A204.1 (cell line): Measurements from ENCODE around the gene OR8A1.
"Not testable (repeated sequence)": the region's sequence is repeated elsewhere in the genome, so short reads cannot be mapped to it uniquely, and the experiment has no call there.

Experiments
- FAIRE-seq: peaks from 2 replicates; lab custom pipeline; 2012; peaks lifted over from hg19 to GRCh38; lab: Jason Lieb, UNC

OR8A1 gene

GRCh38 chr11:124595302-124595701, 25.5 kb downstream of the OR8A1 start:
- no peak for FAIRE-seq

- no peak for FAIRE-seq
Measured at GRCh38 chr11:124597626-124598025, 27.8 kb downstream of the OR8A1 start.

DNA sequence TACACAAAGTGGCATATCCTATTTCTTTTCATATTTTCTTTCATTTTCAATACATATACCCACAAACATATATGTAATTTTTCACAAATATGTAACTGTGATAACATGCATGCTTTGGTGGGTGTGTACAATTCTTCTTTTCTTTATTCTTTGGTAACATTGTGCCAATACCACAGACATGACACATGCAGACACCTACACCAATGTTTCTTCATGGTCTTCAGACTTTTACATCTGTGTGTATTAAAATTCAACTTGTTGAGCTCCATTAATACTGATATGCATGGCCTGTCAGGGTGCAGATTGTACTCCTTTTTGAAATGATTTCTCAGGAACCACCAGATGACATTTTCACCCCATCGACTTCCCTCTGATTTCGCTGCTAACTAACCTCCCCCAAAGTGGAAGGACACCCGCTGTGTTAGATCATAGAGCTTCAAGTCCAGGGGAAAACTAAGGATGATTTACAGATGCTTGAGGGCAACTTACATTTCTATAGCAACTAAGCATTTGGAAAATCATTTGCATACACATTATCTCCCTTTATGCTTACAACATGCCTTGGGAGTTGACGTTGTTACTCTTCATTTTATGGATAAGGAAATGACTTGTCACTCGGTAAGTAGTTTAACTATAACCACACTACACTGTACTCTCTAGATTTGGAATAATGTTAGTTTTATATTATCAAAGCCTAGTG, 31.0 kb downstream of the OR8A1 start:
- no peak for FAIRE-seq

- no peak for FAIRE-seq
Measured at GRCh38 chr11:124602193-124602592, 32.4 kb downstream of the OR8A1 start.

- not testable (repeated sequence) for FAIRE-seq
Measured at GRCh38 chr11:124602723-124603122, 32.9 kb downstream of the OR8A1 start.

DNA sequence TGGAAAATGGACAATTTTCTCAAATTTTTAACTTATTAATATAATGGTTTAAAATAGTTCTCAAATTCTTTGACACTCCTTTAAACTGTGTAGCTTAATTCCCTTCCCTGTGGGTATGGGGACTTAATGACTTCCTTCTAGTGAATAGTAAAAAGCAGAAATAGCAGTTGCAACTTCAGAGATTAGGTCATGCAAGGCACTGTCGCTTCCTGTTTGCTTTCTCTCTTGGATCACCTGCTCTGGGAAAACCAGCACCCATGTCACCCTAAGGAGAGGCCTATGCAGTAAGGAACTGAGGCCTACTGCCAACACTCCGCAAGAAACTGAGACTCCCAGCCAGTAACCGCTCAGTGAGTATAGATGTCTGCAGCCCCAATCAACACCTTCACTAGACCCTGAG, 35.9 kb downstream of the OR8A1 start:
- no peak for FAIRE-seq

GRCh38 chr11:124608147-124608546, 38.4 kb downstream of the OR8A1 start:
- no peak for FAIRE-seq

- FAIRE-seq = no peak
Measured at GRCh38 chr11:124610295-124610694, 40.5 kb downstream of the OR8A1 start.

GRCh38 chr11:124611064-124611463, 41.3 kb downstream of the OR8A1 start, which contains the start of gene PANX3:
Gene PANX3, plus strand, starts transcription at chr11:124611428. Its CDS starts 129 bp downstream, at chr11:124611557.
- FAIRE-seq = no peak

DNA sequence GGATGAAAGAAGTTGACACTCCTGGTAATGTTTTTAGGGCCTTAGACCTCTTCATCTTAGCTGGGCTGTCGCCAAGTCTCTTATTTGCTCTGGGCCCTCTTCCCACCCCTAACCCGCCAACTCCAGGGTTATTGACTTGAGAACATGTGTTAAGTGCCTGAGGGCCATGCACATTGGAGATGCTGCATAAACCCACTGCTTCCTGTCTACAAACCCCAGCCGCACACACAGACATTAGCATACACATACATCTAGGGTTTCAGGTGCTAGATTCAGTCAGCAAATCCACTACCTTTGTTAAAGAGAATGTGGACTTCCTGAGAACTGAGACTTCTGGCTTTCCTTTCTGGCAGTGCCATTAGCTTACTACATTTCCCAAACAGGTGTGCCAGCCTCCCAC, 42.2 kb downstream of the OR8A1 start:
- no peak for FAIRE-seq

- no peak for FAIRE-seq
Measured at GRCh38 chr11:124612567-124613246, 42.9 kb downstream of the OR8A1 start.

GRCh38 chr11:124618863-124619262, 49.1 kb downstream of the OR8A1 start:
- no peak for FAIRE-seq
